GM18909 (cell line): ENCODE measurements around the gene GNL1.
"Not testable (repeated sequence)": the region's sequence is repeated elsewhere in the genome, so short reads cannot be mapped to it uniquely, and the experiment has no call there.

Experiments used
- ATAC-seq: cut with Tn5 transposase; IDR thresholded peaks from one replicate; pipeline ENCODE4 v1.9.1; 2021; ENCODE audit warnings: mild to moderate bottlenecking; ENCODE audit not compliant: unreplicated experiment, poor library complexity

The GNL1 gene

GRCh38 chr6:30500421-30501355 is 55.6 kb downstream of the GNL1 start:
- ATAC-seq: no peak

DNA sequence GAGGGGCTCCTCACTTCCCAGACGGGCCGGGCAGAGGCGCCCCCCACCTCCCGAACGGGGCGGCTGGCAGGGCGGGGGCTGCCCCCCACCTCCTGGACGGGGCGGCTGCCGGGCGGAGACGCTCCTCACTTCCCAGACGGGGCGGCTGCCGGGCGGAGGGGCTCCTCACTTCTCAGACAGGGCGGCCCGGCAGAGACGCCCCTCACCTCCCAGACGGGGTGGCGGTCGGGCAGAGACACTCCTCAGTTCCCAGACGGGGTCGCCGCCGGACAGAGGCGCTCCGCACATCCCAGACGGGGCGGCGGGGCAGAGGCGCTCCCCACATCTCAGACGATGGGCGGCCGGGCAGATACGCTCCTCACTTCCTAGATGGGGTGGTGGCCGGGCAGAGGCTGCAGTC is 57.6 kb downstream of the GNL1 start:
- not testable (repeated sequence) for ATAC-seq

GRCh38 chr6:30497714-30498113 is 58.6 kb downstream of the GNL1 start:
- no peak for ATAC-seq

GRCh38 chr6:30497261-30497599 is 59.1 kb downstream of the GNL1 start:
- not testable (repeated sequence) for ATAC-seq

DNA sequence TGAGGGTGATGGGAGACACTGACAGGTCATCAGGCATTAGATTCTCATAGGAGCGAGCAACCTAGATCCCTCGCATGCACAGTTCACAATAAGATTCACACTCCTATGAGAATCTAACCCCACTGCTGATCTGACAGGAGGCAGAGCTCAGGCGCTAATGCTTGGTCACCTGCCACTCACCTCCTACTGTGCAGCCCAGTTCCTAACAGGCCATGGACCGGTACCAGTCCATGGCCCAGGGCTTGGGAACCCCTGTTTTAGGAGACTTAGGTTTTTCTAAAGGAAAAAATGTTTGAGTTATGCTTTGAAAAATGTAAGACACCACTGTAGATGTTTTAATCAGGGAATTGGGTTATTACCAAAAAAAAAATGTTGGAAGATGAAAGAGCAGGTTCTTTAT is 60.3 kb downstream of the GNL1 start:
- ATAC-seq: no peak

GRCh38 chr6:30495060-30495459 is 61.2 kb downstream of the GNL1 start:
- ATAC-seq: not testable (repeated sequence)

DNA sequence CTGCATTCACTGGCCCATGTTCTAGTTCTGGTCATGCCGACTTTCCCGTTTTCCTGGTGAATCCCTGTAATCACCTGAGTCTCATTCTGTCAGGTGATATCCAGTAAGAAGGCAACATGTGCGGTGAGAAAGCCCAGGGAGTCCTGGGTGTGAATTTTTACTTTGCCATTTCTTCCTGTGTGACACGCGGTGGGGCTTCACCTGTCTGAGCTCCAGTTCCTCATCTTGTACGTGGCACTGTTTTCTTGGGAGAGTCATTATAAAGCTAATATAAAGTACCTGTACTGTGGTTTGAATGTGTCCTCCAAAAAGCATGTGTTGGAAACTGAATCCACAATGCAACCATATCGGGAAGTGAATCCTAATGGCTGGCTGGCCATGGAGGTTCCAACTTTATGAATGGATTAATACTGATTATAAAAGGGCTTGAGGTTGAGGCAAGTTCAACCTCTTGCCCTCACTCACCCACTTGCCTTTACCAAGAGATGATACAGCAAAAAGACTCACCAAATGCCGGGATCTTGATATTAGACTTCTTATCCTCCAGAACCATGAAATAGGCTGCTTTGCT is 61.9 kb downstream of the GNL1 start:
- no peak for ATAC-seq

GRCh38 chr6:30493643-30494250 is 62.5 kb downstream of the GNL1 start:
- ATAC-seq: no peak

DNA sequence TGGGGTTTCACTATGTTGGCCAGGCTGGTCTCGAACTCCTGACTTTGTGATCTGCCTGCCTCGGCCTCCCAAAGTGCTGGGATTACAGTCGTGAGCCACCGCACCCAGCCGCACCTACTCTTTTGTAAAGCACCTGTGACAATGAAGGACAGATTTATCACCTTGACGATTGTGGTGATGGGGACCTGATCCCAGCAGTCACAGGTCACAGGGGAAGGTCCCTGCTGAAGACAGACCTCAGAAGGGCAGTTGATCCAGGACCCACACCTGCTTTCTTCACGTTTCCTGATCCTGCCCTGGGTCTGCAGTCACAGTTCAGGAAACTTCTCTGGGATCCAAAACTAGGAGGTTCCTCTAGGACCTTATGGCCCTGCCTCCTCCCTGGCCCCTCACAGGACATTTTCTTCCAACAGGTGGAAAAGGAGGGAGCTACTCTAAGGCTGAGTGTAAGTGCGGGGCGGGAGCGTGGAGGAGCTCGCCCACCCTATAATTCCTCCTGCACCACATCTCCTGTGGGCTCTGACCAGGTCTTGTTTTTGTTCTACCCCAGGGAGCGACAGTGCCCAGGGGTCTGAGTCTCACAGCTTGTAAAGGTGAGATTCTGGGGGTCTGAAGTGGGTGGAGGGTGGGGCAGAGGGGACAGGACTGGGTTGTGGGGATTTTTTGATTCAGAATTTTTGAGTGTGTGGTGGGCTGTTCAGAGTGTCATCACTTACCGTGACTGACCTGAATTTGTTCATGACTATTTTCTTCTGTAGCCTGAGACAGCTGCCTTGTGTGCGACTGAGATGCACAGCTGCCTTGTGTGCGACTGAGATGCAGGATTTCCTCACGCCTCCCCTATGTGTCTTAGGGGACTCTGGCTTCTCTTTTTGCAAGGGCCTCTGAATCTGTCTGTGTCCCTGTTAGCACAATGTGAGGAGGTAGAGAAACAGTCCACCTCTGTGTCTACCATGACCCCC is 64.0 kb downstream of the GNL1 start:
- ATAC-seq: no peak
